ENCODE measurements around the gene UNC119. TPM values are rescaled to one million over a fixed set of nuclear protein-coding genes. Genes with fewer than 3 reads are reported as not detected.
A peak's percentile ranks its signal among the peaks of the same experiment; 100 is the strongest.

Gene UNC119
- total and polyA plus RNA-seq, 2 of the 13 experiments (the other 11 are each of a cell fraction or from before 2014, with no cell fraction given), result 10.4 to 63.1 TPM

DNA sequence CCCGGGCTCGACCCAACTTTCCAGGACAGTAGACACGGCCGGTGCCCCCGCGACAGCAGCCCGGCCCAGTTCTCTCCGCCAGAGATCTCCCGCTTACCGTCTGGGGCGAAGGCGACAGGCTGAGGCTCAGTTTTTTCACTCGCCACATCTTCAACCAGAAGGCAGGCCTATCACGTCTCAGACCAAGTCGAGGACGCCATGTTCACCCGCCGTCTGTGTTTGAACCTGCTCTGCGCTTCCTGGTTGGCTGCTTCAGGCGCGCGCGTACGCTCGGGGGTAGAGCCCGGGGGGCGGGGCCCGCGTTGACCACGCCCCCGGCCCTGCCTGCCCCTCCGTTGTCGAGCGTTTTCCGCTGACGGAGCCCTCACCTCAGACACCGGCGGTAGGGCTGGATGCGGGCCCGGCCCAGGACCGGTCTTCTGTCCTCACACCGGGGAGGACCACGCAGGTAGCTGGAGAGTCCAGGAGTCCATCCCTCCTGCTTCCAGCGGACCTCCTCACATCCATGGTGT is 46.4 kb upstream of the UNC119 start, which contains the start of gene SPAG5 (continued):
- TF ChIP-seq ZNF775 (CRISPR knock-in tag; IDR thresholded peaks at IDR 0.05; ENCODE audit: borderline replicate concordance), result no peak
- TF ChIP-seq RAD51 (IDR thresholded peaks at IDR 0.05; ENCODE audit: borderline replicate concordance), result no peak
- TF ChIP-seq SMARCE1 (IDR thresholded peaks at IDR 0.05; ENCODE audit: borderline replicate concordance), result no peak
- no peak for TF ChIP-seq ZNF180 (CRISPR knock-in tag; IDR thresholded peaks at IDR 0.05; ENCODE audit: borderline replicate concordance, low read depth)
- TF ChIP-seq TCF7L2 (IDR thresholded peaks at IDR 0.05; ENCODE audit: low read depth, low read length), result no peak
- no peak for TF ChIP-seq NFATC3 (CRISPR knock-in tag; IDR thresholded peaks at IDR 0.05)
- TF ChIP-seq ZNF570 (CRISPR knock-in tag; IDR thresholded peaks at IDR 0.05; ENCODE audit: borderline replicate concordance), result no peak
- TF ChIP-seq SALL2 (CRISPR knock-in tag; IDR thresholded peaks at IDR 0.05), result peak; percentile 4; the same call in 1 of the 2 replicates
- TF ChIP-seq ZMAT3 (CRISPR knock-in tag; conservative IDR thresholded peaks at IDR 0.05), result peak; percentile 81
- no peak; the same call in 1 of the 2 replicates for TF ChIP-seq NFKB2 (CRISPR knock-in tag; IDR thresholded peaks at IDR 0.05; ENCODE audit: borderline replicate concordance)
- TF ChIP-seq ZNF235 (CRISPR knock-in tag; IDR thresholded peaks at IDR 0.05; ENCODE audit: borderline replicate concordance), result peak; percentile 82; the same call in 1 of the 2 replicates
- peak; percentile 87 for TF ChIP-seq HNRNPLL (IDR thresholded peaks at IDR 0.05; ENCODE audit: low read depth, low read length, poor library complexity, severe bottlenecking)
- TF ChIP-seq, protein P1, sequence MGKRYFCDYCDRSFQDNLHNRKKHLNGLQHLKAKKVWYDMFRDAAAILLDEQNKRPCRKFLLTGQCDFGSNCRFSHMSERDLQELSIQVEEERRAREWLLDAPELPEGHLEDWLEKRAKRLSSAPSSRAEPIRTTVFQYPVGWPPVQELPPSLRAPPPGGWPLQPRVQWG (CRISPR knock-in tag; IDR thresholded peaks at IDR 0.05; ENCODE audit: borderline replicate concordance, low read depth), result no peak
- no peak for TF ChIP-seq SIX4 (CRISPR knock-in tag; IDR thresholded peaks at IDR 0.05)
- TF ChIP-seq ZNF614 (CRISPR knock-in tag; IDR thresholded peaks at IDR 0.05; ENCODE audit: borderline replicate concordance), result no peak
- no peak for TF ChIP-seq DPF2 (CRISPR knock-in tag; IDR thresholded peaks at IDR 0.05; ENCODE audit: borderline replicate concordance, low read depth)
- TF ChIP-seq IKZF1 (IDR thresholded peaks at IDR 0.05), result no peak
- no peak for TF ChIP-seq TCF12 (IDR thresholded peaks at IDR 0.05)
- TF ChIP-seq TCF12 (CRISPR knock-in tag; IDR thresholded peaks at IDR 0.05), result peak; percentile 68; the same call in 1 of the 2 replicates
- no peak for TF ChIP-seq ARNT (IDR thresholded peaks at IDR 0.05)
- TF ChIP-seq PPARG (CRISPR knock-in tag; conservative IDR thresholded peaks at IDR 0.05), result no peak
- TF ChIP-seq, protein P2, sequence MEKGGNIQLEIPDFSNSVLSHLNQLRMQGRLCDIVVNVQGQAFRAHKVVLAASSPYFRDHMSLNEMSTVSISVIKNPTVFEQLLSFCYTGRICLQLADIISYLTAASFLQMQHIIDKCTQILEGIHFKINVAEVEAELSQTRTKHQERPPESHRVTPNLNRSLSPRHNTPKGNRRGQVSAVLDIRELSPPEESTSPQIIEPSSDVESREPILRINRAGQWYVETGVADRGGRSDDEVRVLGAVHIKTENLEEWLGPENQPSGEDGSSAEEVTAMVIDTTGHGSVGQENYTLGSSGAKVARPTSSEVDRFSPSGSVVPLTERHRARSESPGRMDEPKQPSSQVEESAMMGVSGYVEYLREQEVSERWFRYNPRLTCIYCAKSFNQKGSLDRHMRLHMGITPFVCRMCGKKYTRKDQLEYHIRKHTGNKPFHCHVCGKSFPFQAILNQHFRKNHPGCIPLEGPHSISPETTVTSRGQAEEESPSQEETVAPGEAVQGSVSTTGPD (CRISPR knock-in tag; IDR thresholded peaks at IDR 0.05), result no peak; the same call in 1 of the 2 replicates
- TF ChIP-seq ZSCAN12 (CRISPR knock-in tag; IDR thresholded peaks at IDR 0.05), result no peak
- no peak for TF ChIP-seq TRIM24 (CRISPR knock-in tag; IDR thresholded peaks at IDR 0.05)
- TF ChIP-seq IRX3 (CRISPR knock-in tag; IDR thresholded peaks at IDR 0.05; ENCODE audit: borderline replicate concordance, low read depth), result no peak
- TF ChIP-seq NAIF1 (CRISPR knock-in tag; IDR thresholded peaks at IDR 0.05; ENCODE audit: borderline replicate concordance), result no peak
- TF ChIP-seq, protein P3, sequence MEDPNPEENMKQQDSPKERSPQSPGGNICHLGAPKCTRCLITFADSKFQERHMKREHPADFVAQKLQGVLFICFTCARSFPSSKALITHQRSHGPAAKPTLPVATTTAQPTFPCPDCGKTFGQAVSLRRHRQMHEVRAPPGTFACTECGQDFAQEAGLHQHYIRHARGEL (CRISPR knock-in tag; IDR thresholded peaks at IDR 0.05), result 0 out of 2 replicates have a peak, but pooled peaks have one; percentile 41
- peak; percentile 26; the same call in 1 of the 2 replicates for TF ChIP-seq ERF (CRISPR knock-in tag; IDR thresholded peaks at IDR 0.05)
- no peak for TF ChIP-seq KAT7 (CRISPR knock-in tag; IDR thresholded peaks at IDR 0.05; ENCODE audit: borderline replicate concordance)
- no peak for TF ChIP-seq FOSL1 (CRISPR knock-in tag; IDR thresholded peaks at IDR 0.05; ENCODE audit: borderline replicate concordance)
- no peak for TF ChIP-seq ZNF10 (CRISPR knock-in tag; IDR thresholded peaks at IDR 0.05; ENCODE audit: borderline replicate concordance, low read depth)
- no peak for TF ChIP-seq ZNF101 (CRISPR knock-in tag; IDR thresholded peaks at IDR 0.05; ENCODE audit: borderline replicate concordance, low read depth)
- TF ChIP-seq ZFP36L2 (CRISPR knock-in tag; IDR thresholded peaks at IDR 0.05), result no peak
